GM12875 (cell line): ENCODE measurements around the gene DAND5.
A peak's percentile ranks its signal among the peaks of the same experiment; 100 is the strongest.

Experiments
- H3K4me3 ChIP-seq: one replicate; pipeline ENCODE4 v1.5.1; 2011; ENCODE audit warnings: low read depth, low read length, control low read depth
- TF ChIP-seq, protein P1 (sequence below): IDR thresholded peaks from 2 replicates; pipeline ENCODE4 v1.5.1; 2011; ENCODE audit warnings: low read depth, mild to moderate bottlenecking, control low read depth, inconsistent platforms, low read length, moderate library complexity, borderline replicate concordance; ENCODE audit not compliant: insufficient read depth

DAND5 gene

GRCh38 chr19:13018035-13018914, 48.9 kb downstream of the DAND5 start:
- H3K4me3 ChIP-seq, result no peak overlapping the region
- TF ChIP-seq, protein P1, sequence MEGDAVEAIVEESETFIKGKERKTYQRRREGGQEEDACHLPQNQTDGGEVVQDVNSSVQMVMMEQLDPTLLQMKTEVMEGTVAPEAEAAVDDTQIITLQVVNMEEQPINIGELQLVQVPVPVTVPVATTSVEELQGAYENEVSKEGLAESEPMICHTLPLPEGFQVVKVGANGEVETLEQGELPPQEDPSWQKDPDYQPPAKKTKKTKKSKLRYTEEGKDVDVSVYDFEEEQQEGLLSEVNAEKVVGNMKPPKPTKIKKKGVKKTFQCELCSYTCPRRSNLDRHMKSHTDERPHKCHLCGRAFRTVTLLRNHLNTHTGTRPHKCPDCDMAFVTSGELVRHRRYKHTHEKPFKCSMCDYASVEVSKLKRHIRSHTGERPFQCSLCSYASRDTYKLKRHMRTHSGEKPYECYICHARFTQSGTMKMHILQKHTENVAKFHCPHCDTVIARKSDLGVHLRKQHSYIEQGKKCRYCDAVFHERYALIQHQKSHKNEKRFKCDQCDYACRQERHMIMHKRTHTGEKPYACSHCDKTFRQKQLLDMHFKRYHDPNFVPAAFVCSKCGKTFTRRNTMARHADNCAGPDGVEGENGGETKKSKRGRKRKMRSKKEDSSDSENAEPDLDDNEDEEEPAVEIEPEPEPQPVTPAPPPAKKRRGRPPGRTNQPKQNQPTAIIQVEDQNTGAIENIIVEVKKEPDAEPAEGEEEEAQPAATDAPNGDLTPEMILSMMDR, result no peak

GRCh38 chr19:13019332-13019731, 50.0 kb downstream of the DAND5 start:
- TF ChIP-seq, protein P1, result no peak
- no peak overlapping the region for H3K4me3 ChIP-seq

DNA sequence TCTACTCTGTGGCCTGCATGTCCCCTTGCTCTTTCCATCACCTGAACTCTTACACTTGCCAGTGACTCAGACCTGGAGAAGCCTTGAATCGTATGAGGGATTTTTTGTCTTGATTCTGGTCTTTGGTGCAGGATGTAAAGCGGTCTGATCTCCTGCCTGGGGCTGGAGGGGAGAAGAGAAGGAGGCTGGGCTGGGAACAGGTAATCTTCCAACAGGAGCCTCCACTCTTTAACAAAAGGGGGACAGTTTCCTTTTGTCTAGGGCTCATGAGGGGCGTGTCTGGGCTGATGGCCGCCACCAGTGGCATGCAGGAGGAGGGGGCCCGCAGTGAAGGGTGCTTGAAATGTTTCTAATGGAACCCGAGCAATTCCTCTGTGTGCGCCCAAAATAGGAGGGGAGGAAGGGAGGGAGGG, 50.6 kb downstream of the DAND5 start:
- TF ChIP-seq, protein P1, result no peak

GRCh38 chr19:13022111-13022858, 52.9 kb downstream of the DAND5 start:
- TF ChIP-seq, protein P1, result no peak
- H3K4me3 ChIP-seq, result no peak overlapping the region

More for the DNA sequence above, 50.6 kb downstream of the DAND5 start:
- H3K4me3 ChIP-seq, result no peak overlapping the region

GRCh38 chr19:13022859-13023636, 53.7 kb downstream of the DAND5 start:
- peak overlapping the region; percentile 48 for H3K4me3 ChIP-seq
- TF ChIP-seq, protein P1, result no peak

DNA sequence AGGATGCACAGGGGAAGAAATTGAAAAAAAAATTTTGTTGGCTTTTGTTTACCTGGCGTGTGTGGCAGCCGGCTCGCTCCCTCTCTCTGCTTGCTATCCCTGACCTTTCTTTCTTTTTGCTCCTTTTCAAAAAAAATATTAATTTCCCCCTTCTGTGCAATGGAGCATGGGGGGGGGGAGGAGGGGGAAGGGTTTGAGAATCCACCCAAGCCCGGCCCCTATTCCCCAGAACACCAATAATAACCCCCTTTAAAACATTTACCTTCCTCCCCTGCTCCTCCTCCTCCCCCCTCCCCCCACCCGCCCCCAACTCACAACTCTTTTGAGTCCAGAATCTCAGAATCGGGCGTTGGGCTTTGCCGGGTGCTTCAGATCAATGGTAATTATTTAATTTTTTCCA, 54.3 kb downstream of the DAND5 start:
- TF ChIP-seq, protein P1, result no peak
- H3K4me3 ChIP-seq, result no peak overlapping the region
